GM18951 (cell line): ENCODE results near the gene PHTF1.

Experiments used
- POLR2A ChIP-seq: IDR thresholded peaks from 4 replicates; pipeline ENCODE4 v1.6.1; 2011; ENCODE audit warnings: mild to moderate bottlenecking; ENCODE audit not compliant: insufficient read length, insufficient read depth; ENCODE audit errors: extremely low read depth
- in situ Hi-C: fragments of 300-500 bp; cut with MboI; formaldehyde crosslinking; loops from one replicate; pipeline ENCODE4 v1.12.0; 2022; ENCODE audit warnings: low sequenced_read_pairs, mixed read lengths, inconsistent platforms; ENCODE audit not compliant: unreplicated experiment

PHTF1 gene

GRCh38 chr1:113786069-113786468, 26.8 kb upstream of the PHTF1 start:
- in situ Hi-C loops: no loop called here
- no peak for TF ChIP-seq POLR2A

- TF ChIP-seq POLR2A: no peak
- in situ Hi-C loops: no loop called here
These were observed 25.0 kb upstream of the PHTF1 start for GRCh38 chr1:113784104-113784779.

GRCh38 chr1:113783254-113784103, 24.2 kb upstream of the PHTF1 start:
- TF ChIP-seq POLR2A: no peak
- in situ Hi-C loops: no loop called here

GRCh38 chr1:113782406-113782805, 23.1 kb upstream of the PHTF1 start:
- no peak for TF ChIP-seq POLR2A
- in situ Hi-C loops: no loop called here

- in situ Hi-C loops: no loop called here
- no peak for TF ChIP-seq POLR2A
These were observed 21.3 kb upstream of the PHTF1 start for GRCh38 chr1:113780374-113781146.

GRCh38 chr1:113779542-113779941, 20.3 kb upstream of the PHTF1 start:
- no peak for TF ChIP-seq POLR2A
- in situ Hi-C loops: no loop called here

GRCh38 chr1:113777561-113777960, 18.3 kb upstream of the PHTF1 start:
- in situ Hi-C loops: no loop called here
- no peak for TF ChIP-seq POLR2A

GRCh38 chr1:113770031-113770430, 10.7 kb upstream of the PHTF1 start:
- TF ChIP-seq POLR2A: no peak
- in situ Hi-C loops: no loop called here

- TF ChIP-seq POLR2A: no peak
- in situ Hi-C loops: no loop called here
These were observed 10.3 kb upstream of the PHTF1 start for GRCh38 chr1:113769601-113769970.

- TF ChIP-seq POLR2A: no peak
These were observed 9.8 kb upstream of the PHTF1 start for GRCh38 chr1:113768916-113769600.

GRCh38 chr1:113765306-113766230, 6.3 kb upstream of the PHTF1 start:
- in situ Hi-C loops: no loop called here
- no peak for TF ChIP-seq POLR2A

More at GRCh38 chr1:113768916-113769600, 9.8 kb upstream of the PHTF1 start:
- in situ Hi-C loops: no loop called here

- TF ChIP-seq POLR2A: no peak
- in situ Hi-C loops: no loop called here
These were observed 4.4 kb upstream of the PHTF1 start for GRCh38 chr1:113763661-113764060.
